Trophoblast cell (in vitro differentiated cells and primary cell): Measurements from ENCODE around the gene OAT.

Experiments used
- DNase-seq, 2 donors: peaks; one replicate each; pipeline ENCODE4 v3.0.0-alpha.2; 2016
- H2AFZ ChIP-seq: 2 replicates; pipeline ENCODE4 v1.6.1; 2013; ENCODE audit warnings: low read length, moderate library complexity, mild to moderate bottlenecking; ENCODE audit not compliant: insufficient read depth, poor library complexity
- H2AK5ac ChIP-seq: 2 replicates; pipeline ENCODE4 v1.6.1; 2013; ENCODE audit warnings: mild to moderate bottlenecking, low read length
- H2BK120ac ChIP-seq: 2 replicates; pipeline ENCODE4 v1.6.1; 2013; ENCODE audit warnings: low read length, mild to moderate bottlenecking, moderate library complexity; ENCODE audit not compliant: insufficient read depth, poor library complexity
- H2BK12ac ChIP-seq: 2 replicates; pipeline ENCODE4 v1.6.1; 2013; ENCODE audit warnings: mild to moderate bottlenecking, low read length, moderate library complexity
- H2BK5ac ChIP-seq: 2 replicates; pipeline ENCODE4 v1.6.1; 2013; ENCODE audit warnings: low read length, low read depth, moderate library complexity, mild to moderate bottlenecking; ENCODE audit not compliant: poor library complexity
- H3K14ac ChIP-seq: 2 replicates; pipeline ENCODE4 v1.6.1; 2013; ENCODE audit warnings: mild to moderate bottlenecking, low read length
- H3K18ac ChIP-seq: 2 replicates; pipeline ENCODE4 v1.6.1; 2013; ENCODE audit warnings: mild to moderate bottlenecking, low read length
- H3K23ac ChIP-seq: 2 replicates; pipeline ENCODE4 v1.6.1; 2013; ENCODE audit warnings: low read length
- H3K27ac ChIP-seq: 2 replicates; pipeline ENCODE4 v1.5.1; 2013; ENCODE audit warnings: low read depth, mild to moderate bottlenecking, inconsistent platforms, low read length, moderate library complexity
- H3K27me3 ChIP-seq: 2 replicates; pipeline ENCODE4 v1.6.1; 2013; ENCODE audit warnings: inconsistent platforms, mild to moderate bottlenecking, low read length, moderate library complexity; ENCODE audit not compliant: insufficient read depth
- H3K36me3 ChIP-seq, 2 experiments: 1 replicate in 1 of 2; 2 replicates in 1 of 2; pipeline ENCODE4 v1.6.1; 2013; ENCODE audit warnings: low read length in 2 of 2, mild to moderate bottlenecking in 2 of 2, moderate library complexity in 1 of 2; ENCODE audit not compliant: insufficient read depth in 2 of 2, control insufficient read depth in 1 of 2
- H3K4ac ChIP-seq: 2 replicates; pipeline ENCODE4 v1.6.1; 2013; ENCODE audit warnings: low read depth, mild to moderate bottlenecking, low read length, moderate library complexity
- H3K4me1 ChIP-seq, 2 experiments: 1 replicate in 1 of 2; 2 replicates in 1 of 2; pipeline ENCODE4 v1.6.1; 2013; ENCODE audit warnings: low read length in 2 of 2, mild to moderate bottlenecking in 2 of 2, moderate library complexity in 1 of 2; ENCODE audit not compliant: insufficient read depth in 2 of 2, control insufficient read depth in 1 of 2
- H3K4me2 ChIP-seq: 2 replicates; pipeline ENCODE4 v1.6.1; 2013; ENCODE audit warnings: inconsistent platforms, mild to moderate bottlenecking, low read length, moderate library complexity
- H3K4me3 ChIP-seq: 2 replicates; pipeline ENCODE4 v1.5.1; 2013; ENCODE audit warnings: mild to moderate bottlenecking, low read depth, low read length, inconsistent platforms
- H3K79me1 ChIP-seq: one replicate; pipeline ENCODE4 v1.6.1; 2013; ENCODE audit warnings: low read length
- H3K79me2 ChIP-seq: 2 replicates; pipeline ENCODE4 v1.6.1; 2013; ENCODE audit warnings: low read length, mild to moderate bottlenecking; ENCODE audit not compliant: control insufficient read depth, insufficient read depth, poor library complexity
- H3K9ac ChIP-seq: 2 replicates; pipeline ENCODE4 v1.6.1; 2013; ENCODE audit warnings: mild to moderate bottlenecking, low read length
- H3K9me3 ChIP-seq: 2 replicates; pipeline ENCODE4 v1.6.1; 2013; ENCODE audit warnings: low read depth, mild to moderate bottlenecking, control low read depth, inconsistent platforms, low read length; ENCODE audit not compliant: insufficient read depth
- H4K12ac ChIP-seq: 2 replicates; pipeline ENCODE4 v1.6.1; 2013; ENCODE audit warnings: low read depth, mild to moderate bottlenecking, low read length, moderate library complexity
- H4K8ac ChIP-seq: 2 replicates; pipeline ENCODE4 v1.6.1; 2013; ENCODE audit warnings: low read depth, mild to moderate bottlenecking, low read length, moderate library complexity
- H4K91ac ChIP-seq: one replicate; pipeline ENCODE4 v1.6.1; 2013; ENCODE audit warnings: low read depth, mild to moderate bottlenecking, low read length, moderate library complexity
- WGBS: extraction: QIAGEN DNeasy Blood & Tissue Kit; methylation state at CpG from one replicate; pipeline ENCODE4 v1.1.7; 2013; ENCODE audit warnings: missing lambda C conversion rate; ENCODE audit not compliant: insufficient read length, insufficient coverage; ENCODE audit errors: extremely low coverage; 5-methylcytosine and 5-hydroxymethylcytosine counted together

The OAT gene

GRCh38 chr10:124417895-124418725 is 613 bp downstream of the OAT start:
- WGBS, result no CpG with 5 or more reads among the region's 64 CpGs
- Histone ChIP-seq H2BK120ac (no peak overlapping the region), H3K18ac (peak overlapping the region; percentile 34), H3K9me3 (no peaks in the 10 kb centered on the region), H3K9ac (peak overlapping the region; percentile 79), H2AK5ac (no peak overlapping the region), H3K79me2 (peaks cover 7% of the 10 kb centered on the region), H3K79me1 (no peaks in the 10 kb centered on the region), H3K4me3 (peak overlapping the region; percentile 90), H4K8ac (peak overlapping the region; percentile 6), H4K91ac (peak overlapping the region; percentile 45), H3K27ac (peak overlapping the region; percentile 1), H3K4me2 (peak overlapping the region; percentile 91), H2AFZ (peak overlapping the region; percentile 32), H3K36me3 (no peaks in the 10 kb centered on the region), H4K12ac (no peak overlapping the region), H3K14ac (no peak overlapping the region), H2BK5ac (no peak overlapping the region), H2BK12ac (no peak overlapping the region), H3K27me3 (no peaks in the 10 kb centered on the region), H3K4ac (peak overlapping the region; percentile 72), H3K4me1 (peaks cover 3 to 6% of the 10 kb centered on the region in 2 experiments), H3K23ac (no peak overlapping the region)
- DNase-seq, result peak; percentile 52 to 64

DNA sequence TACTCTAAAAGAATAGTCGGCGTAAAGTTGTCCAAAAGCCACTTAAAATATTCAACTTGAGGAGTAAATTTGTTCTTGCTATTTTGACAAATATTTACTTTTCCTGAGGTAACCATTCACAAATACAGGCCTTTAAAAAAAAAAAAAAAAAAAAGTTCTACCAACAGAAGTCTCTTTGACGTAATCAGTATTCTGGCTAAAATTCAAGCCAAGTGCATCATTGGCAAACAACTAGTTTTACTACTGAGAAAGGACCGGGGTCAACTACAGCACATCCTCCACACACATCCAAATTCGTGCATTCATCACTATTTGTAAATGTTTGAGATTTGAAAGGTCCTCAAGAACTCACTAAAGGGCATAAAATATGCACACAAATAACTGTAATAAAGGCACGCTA is 2.0 kb downstream of the OAT start:
- Histone ChIP-seq H3K9ac (no peak overlapping the region), H3K27me3 (no peaks in the 10 kb centered on the region), H2BK12ac (no peak overlapping the region), H2BK120ac (no peak overlapping the region), H3K4me2 (no peak overlapping the region), H3K18ac (no peak overlapping the region), H2AK5ac (no peak overlapping the region), H2AFZ (no peak overlapping the region), H3K9me3 (no peaks in the 10 kb centered on the region), H2BK5ac (no peak overlapping the region), H3K23ac (no peak overlapping the region), H3K36me3 (no peaks in the 10 kb centered on the region), H3K14ac (no peak overlapping the region), H3K27ac (no peak overlapping the region), H3K79me2 (peaks cover 7% of the 10 kb centered on the region), H3K4me3 (no peak overlapping the region), H4K8ac (no peak overlapping the region), H4K91ac (no peak overlapping the region), H3K79me1 (no peaks in the 10 kb centered on the region), H3K4ac (no peak overlapping the region), H4K12ac (no peak overlapping the region), H3K4me1 (peaks cover 3 to 6% of the 10 kb centered on the region in 2 experiments)
- no peak for DNase-seq
- no CpG with 5 or more reads among the region's 6 CpGs for whole genome bisulfite sequencing

DNA sequence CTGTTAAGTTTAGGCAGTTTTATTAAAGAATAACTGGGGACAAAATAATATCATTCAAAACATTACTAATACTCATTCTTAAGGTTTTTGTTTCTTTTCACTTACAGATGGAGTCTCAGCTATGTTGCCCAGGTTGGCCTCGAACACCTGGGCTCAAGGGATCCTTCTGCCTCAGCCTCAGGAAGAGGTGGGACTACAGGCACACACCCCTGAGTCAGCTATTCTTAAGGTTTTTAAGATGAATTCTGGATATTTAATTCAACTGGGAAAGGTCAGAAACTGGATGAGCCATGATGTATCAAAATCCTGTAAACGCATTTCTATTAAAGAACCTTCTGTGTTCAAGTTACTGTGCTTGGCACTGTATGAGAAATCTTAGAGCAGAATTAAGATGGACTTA is 3.5 kb downstream of the OAT start:
- Histone ChIP-seq H4K8ac (no peak overlapping the region), H3K36me3 (peaks cover 3% of the 10 kb centered on the region in 2 experiments), H3K18ac (no peak overlapping the region), H3K9me3 (no peaks in the 10 kb centered on the region), H3K79me2 (peaks cover 7% of the 10 kb centered on the region), H2BK5ac (no peak overlapping the region), H3K14ac (no peak overlapping the region), H2BK120ac (no peak overlapping the region), H4K12ac (no peak overlapping the region), H3K27ac (no peak overlapping the region), H3K4me3 (no peak overlapping the region), H3K23ac (no peak overlapping the region), H2AK5ac (no peak overlapping the region), H4K91ac (no peak overlapping the region), H3K4ac (no peak overlapping the region), H2BK12ac (no peak overlapping the region), H3K4me2 (no peak overlapping the region), H3K27me3 (no peaks in the 10 kb centered on the region), H3K79me1 (no peaks in the 10 kb centered on the region), H3K9ac (no peak overlapping the region), H3K4me1 (peaks cover 3 to 6% of the 10 kb centered on the region in 2 experiments), H2AFZ (no peak overlapping the region)
- no CpG with 5 or more reads among the region's 2 CpGs for WGBS
- DNase-seq, result no peak

DNA sequence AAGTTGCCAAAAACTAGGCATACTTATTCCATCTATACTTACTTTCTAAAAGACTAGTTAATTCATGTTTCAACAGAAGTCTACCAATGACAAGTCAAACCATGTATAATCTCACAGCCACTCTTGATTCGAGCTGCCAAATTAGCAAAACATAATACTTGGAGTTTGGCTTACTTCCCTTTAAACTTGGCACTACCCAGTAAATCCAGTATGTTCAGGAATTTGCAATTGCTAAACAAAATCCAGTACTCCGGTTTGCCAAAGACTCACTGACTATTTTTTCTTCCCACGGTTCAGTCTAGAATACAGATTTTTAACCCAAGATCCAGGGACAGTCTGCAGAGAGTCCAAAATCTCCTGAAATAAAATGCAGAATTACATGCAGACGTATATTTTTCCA is 4.6 kb downstream of the OAT start:
- no peak for DNase-seq
- Histone ChIP-seq H3K4me3 (no peak overlapping the region), H3K18ac (no peak overlapping the region), H3K9ac (no peak overlapping the region), H4K8ac (no peak overlapping the region), H4K91ac (no peak overlapping the region), H4K12ac (no peak overlapping the region), H3K9me3 (no peaks in the 10 kb centered on the region), H3K14ac (no peak overlapping the region), H2AFZ (no peak overlapping the region), H3K79me1 (no peaks in the 10 kb centered on the region), H3K79me2 (peaks cover 7% of the 10 kb centered on the region), H2AK5ac (no peak overlapping the region), H2BK120ac (no peak overlapping the region), H2BK5ac (no peak overlapping the region), H3K23ac (no peak overlapping the region), H3K4me2 (no peak overlapping the region), H3K27ac (no peak overlapping the region), H3K4me1 (peaks cover under 1 to 3% of the 10 kb centered on the region in 2 experiments), H3K4ac (no peak overlapping the region), H2BK12ac (no peak overlapping the region), H3K27me3 (no peaks in the 10 kb centered on the region), H3K36me3 (peaks cover 5 to 6% of the 10 kb centered on the region in 2 experiments)
- no CpG with 5 or more reads among the region's 4 CpGs for WGBS
